Bronchial epithelial cell (primary cell): Measurements from ENCODE around the gene FAM222A. TPM values are rescaled to one million over a fixed set of nuclear protein-coding genes. Genes with fewer than 3 reads are reported as not detected.

ENCODE experiments used
- DNase-seq: peaks from one replicate; pipeline ENCODE4 v3.0.0-alpha.2; 2010; ENCODE audit warnings: low read depth
- FAIRE-seq: peaks from 2 replicates; lab custom pipeline; 2011; peaks lifted over from hg19 to GRCh38; lab: Jason Lieb, UNC
- H3K27me3 ChIP-seq: 2 replicates; pipeline ENCODE4 v1.5.1; 2011; ENCODE audit warnings: low read length; ENCODE audit not compliant: control insufficient read depth, insufficient read depth
- H3K36me3 ChIP-seq: 2 replicates; pipeline ENCODE4 v1.5.1; 2011; ENCODE audit warnings: low read length; ENCODE audit not compliant: control insufficient read depth, insufficient read depth
- H3K4me3 ChIP-seq: 2 replicates; pipeline ENCODE4 v1.5.1; 2011; ENCODE audit warnings: mild to moderate bottlenecking, low read depth, low read length, control low read depth
- CTCF ChIP-seq: IDR thresholded peaks from 2 replicates; pipeline ENCODE4 v1.5.1; 2011; ENCODE audit warnings: mild to moderate bottlenecking, moderate library complexity, low read length, control low read depth, inconsistent platforms; ENCODE audit not compliant: insufficient read depth, severe bottlenecking
- total RNA-seq: library from RNA; depleted of rRNA; stranded (reverse); fragments of >200 nt; gene quantifications from 2 replicates; pipeline ENCODE4 v1.2.1, GENCODE V29; 2014

FAM222A gene
- total RNA-seq, 1 donor from 2014 or later: not detected

GRCh38 chr12:109793826-109794501 lies 80.3 kb downstream of the FAM222A start:
- no peak for TF ChIP-seq CTCF
- Histone ChIP-seq H3K27me3 (no peaks in the 10 kb centered on the region), H3K36me3 (no peaks in the 10 kb centered on the region), H3K4me3 (no peak overlapping the region)
- FAIRE-seq (no peak), DNase-seq (no peak)

GRCh38 chr12:109795023-109795422 lies 81.4 kb downstream of the FAM222A start:
- no peaks in the 10 kb centered on the region for H3K27me3 ChIP-seq
- no peak for FAIRE-seq
- H3K4me3 ChIP-seq: no peak overlapping the region
- peak; percentile 83 for DNase-seq
- H3K36me3 ChIP-seq: no peaks in the 10 kb centered on the region
- TF ChIP-seq CTCF: no peak

GRCh38 chr12:109796057-109796456 lies 82.4 kb downstream of the FAM222A start:
- no peak for TF ChIP-seq CTCF
- no peaks in the 10 kb centered on the region for H3K27me3 ChIP-seq
- FAIRE-seq: no peak
- no peaks in the 10 kb centered on the region for H3K36me3 ChIP-seq
- no peak overlapping the region for H3K4me3 ChIP-seq
- no peak for DNase-seq

GRCh38 chr12:109797905-109798669 lies 84.5 kb downstream of the FAM222A start:
- no peaks in the 10 kb centered on the region for H3K36me3 ChIP-seq
- H3K4me3 ChIP-seq: no peak overlapping the region
- no peaks in the 10 kb centered on the region for H3K27me3 ChIP-seq
- peak; percentile 8 for TF ChIP-seq CTCF
- no peak for FAIRE-seq
- DNase-seq: no peak

GRCh38 chr12:109798691-109799090 lies 85.1 kb downstream of the FAM222A start:
- TF ChIP-seq CTCF: no peak
- Histone ChIP-seq H3K36me3 (no peaks in the 10 kb centered on the region), H3K27me3 (no peaks in the 10 kb centered on the region), H3K4me3 (no peak overlapping the region)
- DNase-seq: no peak
- no peak for FAIRE-seq
